ENCODE measurements around the gene HADHB.

The HADHB gene

DNA sequence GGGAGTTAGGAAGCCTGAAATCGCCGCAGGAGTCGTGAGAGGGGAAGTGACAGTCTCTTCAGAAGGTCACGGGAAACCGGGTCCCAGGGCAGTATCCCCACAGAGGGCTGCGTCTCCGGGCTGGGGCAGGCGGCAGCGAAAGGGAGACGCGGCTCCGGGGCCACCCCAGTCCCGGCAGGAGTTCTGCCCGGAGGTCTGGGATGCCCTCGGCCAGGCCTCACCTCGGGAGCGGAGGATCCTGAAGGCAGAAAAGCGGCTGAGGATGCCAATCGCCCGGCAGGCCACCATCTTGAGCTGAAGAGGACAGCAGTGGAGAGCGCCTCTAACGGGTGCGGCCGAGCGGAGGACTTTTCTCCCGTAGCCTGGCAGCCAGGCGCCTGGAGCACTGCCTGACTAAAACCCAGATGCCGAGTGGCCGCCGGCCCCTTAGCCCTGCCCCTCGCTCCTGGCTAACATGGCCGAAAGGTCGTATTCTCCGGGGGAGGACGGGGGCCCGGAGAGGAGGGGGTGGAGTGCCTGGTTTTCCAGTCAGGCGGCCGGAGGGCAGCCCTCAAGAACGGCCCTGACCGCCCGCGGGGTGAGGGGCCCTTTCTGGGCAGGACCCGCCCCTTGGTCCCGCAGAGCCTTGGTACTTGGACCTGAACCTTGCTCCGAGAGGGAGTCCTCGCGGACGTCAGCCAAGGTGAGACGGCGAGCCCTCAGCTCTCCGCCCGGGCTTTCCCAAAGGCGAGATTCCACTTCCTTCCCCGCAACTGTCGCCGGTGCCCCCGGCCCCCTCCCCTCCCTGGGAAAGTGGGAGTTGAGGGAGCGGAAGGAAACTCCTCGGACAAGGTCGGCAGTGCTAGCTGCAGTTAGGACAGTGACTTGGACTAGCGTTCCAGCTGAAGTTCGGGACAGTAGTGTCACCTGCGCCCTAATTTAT lies at the start of gene HADHB, which contains the start of gene HADHA:
Gene HADHB (plus strand): TSS at position 631 of the 922 bp plus-strand sequence. CDS start 9,316 bp downstream, outside the sequence.
Gene HADHA (minus strand): TSS at position 324 of the 922 bp plus-strand sequence. CDS start 36 bp downstream, at position 288.
- peak; percentile 81 to 84 for DNase-seq

DNA sequence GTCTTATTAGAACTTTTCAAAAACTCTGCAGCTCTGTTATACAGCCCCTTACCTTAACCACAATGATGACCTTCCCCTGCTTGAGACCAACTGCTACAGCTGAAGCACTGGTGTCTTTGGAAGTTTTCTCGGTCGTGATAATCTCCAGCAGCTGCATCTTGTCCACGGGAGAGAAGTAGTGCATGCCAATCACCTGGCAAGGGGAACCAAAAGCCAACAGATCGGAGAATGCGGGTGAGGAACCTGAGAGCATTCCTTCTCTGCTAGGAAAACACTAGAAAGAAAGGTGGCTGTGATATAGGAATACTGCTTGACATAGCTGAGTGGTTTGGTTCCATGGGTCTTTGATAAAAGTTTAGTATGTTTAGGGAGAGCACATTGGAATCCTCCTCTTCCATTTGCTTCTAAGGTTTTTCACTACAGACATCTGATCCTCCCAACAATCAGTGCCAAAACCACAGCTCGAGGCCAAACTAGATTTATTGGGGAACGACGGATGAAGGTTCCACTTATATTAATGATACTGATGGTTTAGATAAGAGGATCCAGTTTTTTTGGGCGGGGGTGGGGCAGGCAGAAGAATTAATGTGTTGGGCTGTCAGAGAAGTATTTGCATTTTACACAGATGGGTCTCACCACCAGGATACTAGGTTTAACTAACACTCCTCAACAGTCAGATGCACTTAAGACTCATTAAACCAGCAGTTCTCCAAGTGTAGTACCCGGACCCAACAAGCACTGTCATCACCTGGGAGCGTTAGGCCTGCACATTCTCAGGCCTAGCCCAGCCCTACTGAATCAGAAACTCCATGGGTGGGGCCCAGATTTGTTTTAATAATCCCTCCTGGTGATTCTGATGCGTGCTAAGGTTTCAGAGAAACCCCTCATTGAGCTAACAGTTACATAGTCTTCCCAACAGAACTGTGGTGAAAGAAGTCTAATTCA lies 49.4 kb upstream of the HADHB start:
- DNase-seq, result no peak

DNA sequence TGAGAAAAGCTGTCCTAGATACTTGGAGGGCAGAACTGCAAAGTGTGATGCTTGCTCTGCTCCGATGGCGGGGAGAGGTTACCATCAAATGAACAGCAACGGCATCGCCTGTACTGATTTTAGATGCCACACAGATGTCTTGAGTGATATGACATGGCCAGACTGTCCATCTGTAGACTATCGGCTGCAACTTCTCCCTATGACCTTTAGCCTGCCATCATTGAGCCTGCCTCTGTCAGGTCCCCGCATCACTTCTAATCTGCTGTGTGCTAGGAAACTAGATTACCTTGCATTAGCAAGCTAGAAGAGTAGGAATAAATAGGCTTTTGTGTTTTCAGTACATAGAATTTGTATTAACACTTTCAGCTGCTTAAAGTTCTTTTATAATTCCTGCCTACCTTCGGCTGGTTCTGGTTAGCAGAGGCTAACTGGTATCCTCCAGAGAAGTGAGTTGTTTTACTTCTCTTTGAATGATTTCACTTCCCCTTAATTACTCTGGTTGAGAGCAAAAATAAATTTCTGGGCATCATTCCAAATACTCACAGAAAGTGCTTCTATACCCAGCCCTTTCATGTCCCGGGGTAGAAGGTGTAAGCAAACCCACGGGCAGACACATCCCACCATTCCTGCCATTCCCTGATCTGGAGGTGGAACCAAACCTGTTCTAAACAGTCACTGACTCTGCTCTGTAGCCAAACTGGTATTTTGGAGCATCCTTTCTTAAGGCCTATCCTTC lies 47.9 kb upstream of the HADHB start:
- peak; percentile 31 to 51 for DNase-seq

DNA sequence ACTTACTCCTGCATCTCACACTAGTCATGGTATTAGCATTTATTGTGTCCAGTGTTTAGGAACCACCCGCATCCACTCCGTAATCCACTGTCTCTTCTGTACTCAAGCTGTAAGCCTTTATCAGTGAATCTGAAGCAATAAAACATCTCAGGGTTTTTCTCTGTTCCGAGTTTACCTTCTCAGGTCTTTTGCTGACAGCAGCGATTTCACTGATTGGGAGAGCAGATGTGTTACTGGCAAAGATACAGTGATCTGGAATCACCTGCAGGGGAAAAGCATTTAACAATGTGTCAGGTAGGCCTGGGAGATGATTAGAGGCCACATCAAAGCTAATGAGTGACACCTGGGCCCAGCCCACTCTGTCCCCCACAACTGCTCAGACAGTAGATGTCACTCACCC lies 47.2 kb upstream of the HADHB start:
- DNase-seq, result no peak

DNA sequence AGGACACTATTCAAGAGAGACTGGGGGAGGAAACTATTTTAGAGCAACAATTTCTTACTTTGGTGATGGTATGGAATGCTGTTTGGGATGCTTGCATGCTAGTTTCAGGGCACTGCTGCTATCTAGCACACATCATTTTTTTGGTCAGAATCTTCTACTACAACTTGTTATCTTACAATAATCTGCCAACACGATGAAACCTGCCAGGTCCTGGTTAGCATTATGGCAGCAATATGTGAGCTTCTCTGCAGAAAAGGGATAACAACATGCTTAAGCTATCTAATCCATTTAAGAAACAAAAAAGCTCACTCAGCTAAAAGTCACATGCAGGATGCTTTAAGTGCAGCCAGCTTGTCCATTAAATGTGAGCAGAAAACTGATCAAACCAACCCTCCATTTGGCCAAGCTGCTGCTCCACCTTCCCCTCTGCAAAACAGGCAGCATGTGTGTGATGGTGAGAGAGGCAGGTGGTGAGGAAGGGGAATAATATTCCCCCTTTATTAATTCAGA lies 41.7 kb upstream of the HADHB start:
- no peak for DNase-seq

DNA sequence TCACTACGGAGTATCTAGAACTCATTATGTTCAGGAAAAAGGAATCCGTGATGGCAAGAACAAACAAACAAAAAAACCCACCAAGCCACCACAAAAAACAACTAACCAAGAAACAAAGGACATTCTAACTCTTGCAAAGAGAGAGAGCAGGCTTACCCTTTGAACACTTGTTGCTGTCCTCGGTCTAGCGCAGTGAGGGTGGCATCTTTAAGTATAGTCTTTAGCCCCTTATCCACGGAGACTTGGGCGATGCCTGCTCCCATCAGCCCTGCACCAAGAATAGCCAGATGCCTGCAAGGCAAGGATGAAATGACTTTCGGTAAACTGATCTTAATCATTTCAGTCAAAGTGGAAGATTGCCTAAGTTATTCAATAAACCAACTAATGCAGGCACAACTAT lies 40.8 kb upstream of the HADHB start:
- DNase-seq, result no peak

DNA sequence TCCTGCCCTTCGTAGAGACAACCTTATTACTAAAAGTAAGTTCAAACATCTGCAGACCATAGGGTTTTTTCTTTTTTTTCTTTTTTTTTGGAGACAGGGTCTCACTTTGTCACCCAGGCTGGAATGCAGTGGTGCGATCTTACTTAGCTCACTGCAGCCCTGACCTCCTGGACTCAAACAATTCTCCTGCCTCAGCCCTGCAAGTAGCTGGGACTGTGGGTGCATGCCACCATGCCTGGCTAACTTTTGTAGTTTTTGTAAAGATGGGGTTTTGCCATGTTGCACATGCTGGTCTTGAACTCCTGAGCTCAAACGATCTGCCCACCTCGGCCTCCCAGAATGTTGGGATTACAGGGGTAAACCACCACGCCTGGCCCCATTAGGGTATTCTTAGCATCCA lies 32.7 kb upstream of the HADHB start:
- DNase-seq, result no peak

DNA sequence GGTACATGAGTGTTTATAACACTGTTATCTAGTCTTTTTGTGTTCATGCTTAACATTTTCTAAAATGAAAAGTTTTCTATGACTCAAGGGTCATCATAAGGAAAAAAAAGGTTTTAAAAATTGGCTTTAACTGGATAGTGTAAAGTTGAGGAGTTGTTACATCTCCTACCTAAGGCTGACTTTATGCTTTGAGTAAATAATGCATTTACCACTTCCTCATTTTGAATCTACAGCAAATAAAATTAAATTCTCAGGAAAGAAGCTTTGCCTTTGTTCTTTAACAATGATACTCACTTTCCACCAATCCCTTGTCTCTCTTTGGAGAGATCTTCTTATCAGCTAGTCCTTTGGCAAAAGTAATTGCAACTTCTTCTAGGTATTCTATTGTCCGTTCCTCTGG lies 30.0 kb upstream of the HADHB start:
- DNase-seq, result no peak

DNA sequence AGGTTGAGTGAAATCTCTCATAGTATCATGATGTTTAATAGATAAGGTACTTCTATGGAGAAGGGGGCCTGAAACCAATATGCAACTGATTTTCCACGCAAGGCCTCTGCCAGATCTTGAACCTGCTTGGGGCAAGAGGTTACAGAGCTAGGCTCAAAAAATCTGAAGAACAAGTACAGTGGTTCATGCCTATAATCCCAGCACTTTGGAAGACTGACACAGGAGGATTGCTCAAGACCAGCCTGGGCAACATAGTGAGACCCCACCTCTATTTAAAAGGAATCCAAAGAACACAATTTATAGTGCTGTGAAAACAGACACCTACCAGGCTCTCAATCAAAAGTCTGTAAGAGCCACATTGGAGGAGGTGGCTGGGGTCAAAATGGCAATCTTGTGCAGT lies 28.9 kb upstream of the HADHB start:
- DNase-seq, result no peak

DNA sequence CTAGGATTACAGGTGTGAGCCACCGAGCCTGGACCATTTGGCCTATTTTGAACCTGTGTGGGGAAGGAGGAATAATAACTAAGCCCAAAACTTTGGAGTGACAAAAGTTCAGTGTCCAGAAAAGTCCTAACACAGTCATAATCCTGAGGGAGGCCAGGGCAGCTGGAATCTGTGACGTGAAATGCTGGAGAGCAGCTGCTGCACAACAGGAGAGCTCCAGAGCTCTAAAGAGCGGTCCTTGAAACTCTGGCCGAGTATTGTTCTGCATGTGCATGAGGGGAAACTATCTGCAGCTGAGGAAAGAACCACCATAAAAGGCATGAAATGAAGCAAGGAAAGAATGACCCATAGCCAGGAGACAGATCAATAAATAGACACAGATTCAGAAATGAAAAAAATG lies 28.2 kb upstream of the HADHB start:
- no peak for DNase-seq

DNA sequence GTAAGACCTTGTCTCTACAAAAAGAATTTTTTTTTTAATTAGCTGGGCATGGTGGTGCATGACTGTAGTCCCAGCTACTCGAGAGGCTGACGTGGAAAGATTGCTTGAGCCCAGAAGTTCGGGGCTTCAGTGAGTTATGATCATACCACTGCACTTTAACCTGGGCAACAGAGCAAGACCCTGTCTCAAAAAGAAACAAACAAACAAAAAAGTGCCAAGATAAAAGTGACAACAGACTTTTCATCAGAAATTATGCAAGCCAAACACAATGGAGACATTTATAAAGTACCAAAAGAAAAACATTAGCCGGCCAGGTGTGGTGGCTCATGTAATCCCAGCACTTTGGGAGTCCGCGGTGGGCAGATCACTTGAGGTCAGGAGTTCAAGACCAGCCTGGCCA lies 27.0 kb upstream of the HADHB start:
- no peak for DNase-seq

DNA sequence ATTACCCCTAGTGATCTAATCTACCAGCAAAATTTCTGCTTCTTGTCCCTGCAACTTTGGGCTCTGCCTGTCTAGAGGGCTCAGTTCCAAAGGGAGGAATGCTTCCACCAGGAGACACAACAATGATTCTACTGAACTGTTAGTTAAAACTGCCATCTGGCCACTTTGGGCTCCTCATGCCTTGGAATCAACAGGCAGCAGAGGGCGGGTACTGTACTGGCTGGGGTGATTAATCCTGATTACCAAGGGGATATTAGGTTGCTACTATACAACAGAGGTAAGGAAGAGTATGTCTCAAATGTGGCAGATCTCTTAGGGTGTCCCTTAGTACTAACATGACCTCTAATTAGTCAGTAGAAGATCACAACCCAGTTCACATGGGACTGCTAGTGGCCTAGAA lies 21.7 kb upstream of the HADHB start:
- no peak for DNase-seq

DNA sequence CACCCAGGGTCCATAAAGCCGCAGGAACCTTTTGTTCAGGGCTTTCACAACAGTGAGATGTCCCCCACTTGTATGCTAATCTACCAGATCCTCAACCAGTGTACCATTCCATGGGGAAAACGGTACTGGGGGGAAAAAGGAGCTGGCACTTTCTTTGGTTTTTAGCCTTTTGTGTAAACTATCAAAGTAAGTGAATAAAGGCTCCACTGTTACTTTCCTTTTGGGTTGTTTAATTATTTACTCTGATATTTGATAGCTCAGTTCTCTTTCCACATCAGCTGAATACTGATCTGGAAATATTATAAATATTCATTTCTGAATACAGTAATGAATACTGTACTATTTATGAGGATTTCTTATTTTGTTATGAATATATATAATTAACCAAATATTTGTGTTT lies 20.6 kb upstream of the HADHB start:
- no peak for DNase-seq

DNA sequence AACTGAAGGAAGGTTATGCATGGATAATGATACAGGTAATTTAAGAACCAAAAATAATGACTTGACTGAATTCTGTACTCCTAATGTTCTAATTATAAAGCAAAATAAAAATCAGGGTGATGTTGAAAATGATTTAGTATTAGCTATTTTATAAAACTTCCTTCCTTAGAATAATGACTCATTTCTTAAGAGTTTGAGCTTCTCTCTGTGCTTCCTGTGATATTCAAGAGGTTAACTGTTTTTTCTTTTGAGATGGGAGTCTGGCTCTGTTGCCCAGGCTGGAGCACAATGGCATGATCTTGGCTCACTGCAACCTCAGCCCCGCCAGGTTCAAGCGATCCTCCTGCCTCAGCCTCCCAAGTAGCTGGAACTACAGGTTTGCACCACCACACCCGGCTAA lies 15.1 kb upstream of the HADHB start:
- no peak for DNase-seq

DNA sequence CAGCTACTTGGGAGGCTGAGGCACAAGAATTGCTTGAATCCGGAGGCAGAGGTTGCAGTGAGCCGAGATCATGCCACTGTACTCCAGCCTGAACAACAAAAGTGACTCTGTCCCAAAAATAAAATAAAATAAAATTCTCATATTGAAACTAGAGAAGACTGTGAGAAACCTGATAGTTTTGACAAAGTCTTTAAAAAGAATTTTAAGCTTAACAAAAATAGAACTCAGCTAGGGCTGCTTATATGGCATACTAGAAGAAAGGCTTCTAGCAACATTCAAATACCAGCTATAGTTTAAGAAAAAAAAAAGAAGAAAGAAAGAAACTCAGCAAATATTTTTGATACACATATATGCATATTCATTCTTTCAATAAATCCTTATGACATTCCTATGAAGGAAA lies 13.9 kb upstream of the HADHB start:
- no peak for DNase-seq

DNA sequence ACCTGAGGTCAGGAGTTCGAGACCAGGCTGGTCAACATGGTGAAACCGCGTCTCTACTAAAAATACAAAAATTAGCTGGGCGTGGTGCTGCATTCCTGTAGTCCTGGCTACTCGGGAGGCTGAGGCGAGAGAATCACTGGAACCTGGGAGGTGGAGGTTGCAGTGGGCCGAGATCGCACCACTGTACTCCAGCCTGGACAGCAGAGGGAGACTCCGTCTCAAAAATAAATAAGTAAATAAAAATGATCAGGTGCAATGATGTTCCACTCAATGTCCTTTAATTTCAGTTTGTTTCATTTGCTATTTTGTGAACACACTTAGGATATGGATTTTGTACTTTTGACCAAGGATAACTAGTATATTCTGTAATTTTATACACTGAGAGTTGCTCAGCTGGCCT lies 9.7 kb upstream of the HADHB start:
- DNase-seq, result no peak

DNA sequence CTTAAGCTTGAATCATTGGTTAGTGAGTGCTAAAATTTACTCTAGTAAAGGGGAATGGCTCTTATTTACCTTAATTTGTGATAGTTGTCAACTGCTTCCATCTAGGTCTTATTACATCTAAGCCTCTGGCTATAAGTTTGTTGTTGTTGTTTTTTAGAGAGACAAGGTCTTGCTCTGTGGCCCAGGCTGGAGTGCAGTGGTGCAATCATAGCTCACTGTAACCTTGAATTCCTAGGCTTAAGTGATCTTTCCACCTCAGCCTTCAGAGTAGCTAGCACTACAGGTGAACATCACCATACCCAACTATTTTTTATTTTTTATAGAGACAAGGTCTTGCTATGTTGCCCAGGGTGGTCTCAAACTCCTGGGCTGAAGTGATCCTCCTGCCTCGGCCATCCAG lies 6.9 kb upstream of the HADHB start:
- no peak for DNase-seq

DNA sequence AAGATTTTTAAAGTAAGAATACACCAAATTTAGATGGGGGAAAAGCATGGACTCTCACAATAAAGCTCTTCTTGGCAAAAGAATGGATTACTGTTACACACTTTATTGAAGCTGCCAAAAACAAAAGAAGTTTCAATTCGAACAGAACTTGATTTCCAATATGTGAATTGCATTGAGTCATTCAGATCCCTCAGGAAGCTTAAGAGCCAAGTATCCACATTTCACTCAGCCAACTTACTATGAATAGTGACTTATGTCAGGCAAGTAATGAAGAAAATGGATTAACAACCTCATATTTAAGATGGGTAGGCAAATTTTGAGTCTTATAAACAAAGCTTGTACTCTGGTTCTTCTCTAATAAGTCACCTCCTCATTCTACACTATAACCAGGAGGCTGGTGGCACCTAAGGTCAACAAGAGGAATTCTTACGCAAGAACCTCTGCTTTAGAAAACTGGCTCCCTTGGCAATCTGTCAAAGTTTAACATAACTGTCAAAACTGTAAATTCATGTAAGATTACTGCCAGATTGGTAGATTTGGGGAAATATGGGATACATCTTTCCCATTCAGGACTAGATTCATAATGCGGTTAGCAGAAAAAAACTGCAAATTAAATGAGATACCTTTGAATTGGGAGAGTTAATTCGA lies 6.3 kb upstream of the HADHB start:
- no peak for DNase-seq

DNA sequence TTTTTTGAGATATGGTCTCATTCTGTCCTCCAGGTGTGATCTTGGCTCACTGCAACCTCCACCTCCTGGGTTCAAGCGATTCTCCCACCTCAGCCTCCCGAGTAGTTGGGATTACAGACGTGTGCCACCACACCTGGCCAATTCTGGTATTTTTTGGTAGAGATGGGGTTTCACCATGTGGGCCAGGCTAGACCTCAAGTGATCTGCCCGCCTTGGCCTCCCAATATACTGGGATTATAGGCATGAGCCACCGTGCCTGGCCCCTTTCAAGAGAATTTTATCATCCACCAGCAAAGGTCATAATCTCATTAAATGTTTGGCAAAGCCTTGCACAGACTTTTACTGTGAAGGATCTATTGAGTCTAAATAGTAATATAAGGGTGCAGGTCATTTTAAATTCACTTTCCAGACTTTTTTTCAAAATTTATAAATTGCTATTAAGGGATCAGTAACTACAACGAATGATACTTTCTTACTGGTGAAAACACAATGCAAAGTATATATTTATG lies 2.8 kb upstream of the HADHB start:
- no peak for DNase-seq

DNA sequence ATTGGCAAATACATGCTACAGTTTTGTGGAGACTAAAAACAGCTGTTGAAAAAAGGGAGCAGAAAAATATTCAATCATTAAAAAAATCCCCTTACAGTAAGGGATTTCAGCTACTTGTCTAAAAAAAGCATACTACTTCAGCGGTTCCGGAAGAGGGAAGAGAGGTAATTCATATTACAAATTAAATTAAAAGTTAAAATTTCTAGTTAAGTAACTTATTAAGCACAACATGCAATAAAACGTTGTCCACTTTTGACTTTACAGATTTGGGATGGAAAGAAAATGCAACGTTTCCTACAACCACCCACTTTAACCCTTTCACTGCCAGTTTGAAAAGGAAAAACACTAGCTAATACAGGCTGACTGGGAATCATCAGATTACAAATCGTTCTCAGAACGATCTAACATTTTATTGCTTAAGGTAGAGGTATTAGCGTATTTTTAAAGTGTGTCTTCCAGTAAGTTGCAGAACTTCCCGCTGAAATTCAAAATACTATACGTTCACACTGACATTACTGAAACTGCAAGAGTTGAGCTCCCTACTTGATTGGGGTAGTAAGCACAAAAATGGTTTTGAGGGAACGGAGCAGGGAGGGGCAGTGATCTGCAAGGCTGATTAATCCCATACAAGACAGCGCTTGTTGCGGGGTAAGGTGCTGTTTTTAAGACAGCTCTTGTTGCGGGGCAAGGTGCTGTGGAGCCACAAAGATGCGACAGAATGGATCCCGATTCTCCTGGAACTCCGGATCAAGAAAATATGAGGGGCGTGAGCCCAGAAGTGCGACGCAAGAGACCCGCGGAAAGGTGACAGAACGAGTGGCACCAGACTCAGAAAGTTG lies 1.1 kb upstream of the HADHB start:
- peak; percentile 3 to 34 for DNase-seq

DNA sequence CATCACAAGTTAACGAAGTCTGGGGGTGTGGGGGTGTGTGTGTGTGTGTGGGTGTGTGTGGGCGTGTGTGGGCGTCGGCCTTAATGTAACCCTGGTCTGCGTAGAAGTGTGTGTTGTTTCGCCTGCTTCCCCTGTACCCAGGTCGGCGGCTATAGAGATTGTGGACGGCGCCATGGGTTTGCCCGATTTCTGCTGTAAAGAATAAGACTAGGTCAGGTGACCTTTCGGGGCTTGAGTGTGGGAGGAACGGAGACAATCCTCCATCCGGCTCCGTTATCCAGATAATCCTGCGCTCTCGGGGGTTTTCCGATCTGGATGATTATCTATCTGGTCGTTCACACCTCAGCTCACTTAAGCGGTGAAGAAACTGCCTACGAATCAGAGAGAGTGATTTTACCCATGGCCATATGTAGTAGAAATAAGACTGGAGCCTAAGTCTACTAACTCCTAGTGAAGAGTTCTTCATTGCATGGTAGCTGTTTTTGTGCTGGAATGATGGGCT lies 543 bp downstream of the HADHB start:
- peak in 1 of 2 donors; percentile 53 for DNase-seq
